Measurements from ENCODE around the gene FCAMR. TPM values are rescaled to one million over a fixed set of nuclear protein-coding genes. Genes with fewer than 3 reads are reported as not detected.

The FCAMR gene
- total RNA-seq, 1 donor from 2014 or later = not detected

DNA sequence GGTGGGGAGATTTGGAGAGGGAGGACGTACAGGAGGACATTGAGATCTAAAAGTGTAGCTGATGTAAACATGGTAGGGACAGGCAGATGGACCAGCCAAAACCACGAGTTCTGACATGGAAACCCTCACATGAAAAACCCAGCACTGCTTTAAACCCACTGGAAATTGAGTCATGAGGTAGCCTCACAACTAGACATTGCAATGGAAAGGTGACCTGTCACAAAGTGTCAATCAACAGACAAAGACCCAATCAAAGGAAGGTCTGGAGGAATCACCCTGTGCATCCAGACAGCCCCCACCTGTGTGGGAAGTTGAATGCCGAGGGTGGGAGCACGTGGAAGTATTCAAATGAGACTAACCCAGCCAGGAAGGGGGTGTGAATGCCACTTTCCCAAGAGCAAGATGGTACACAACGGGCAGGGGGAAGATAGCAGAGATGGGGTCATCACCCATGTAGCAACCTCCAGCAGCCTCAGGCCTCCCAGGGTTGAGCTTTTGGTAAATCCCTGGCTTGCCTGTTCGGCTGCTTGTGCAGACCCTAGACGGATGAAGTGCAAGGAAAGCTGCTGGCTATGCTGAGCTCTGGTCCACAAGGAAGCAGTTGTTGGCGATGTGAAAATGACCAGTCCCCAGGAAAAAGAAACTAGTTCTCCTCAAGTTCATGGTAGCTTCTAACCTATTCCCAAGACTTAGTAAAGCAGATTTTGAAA is 54.1 kb downstream of the FCAMR start:
- Mint-ChIP-seq H3K4me3 (ENCODE audit: unreplicated experiment) (no peak overlapping the region), H3K9me3 (ENCODE audit: unreplicated experiment) (peaks cover 2% of the 10 kb centered on the region), H3K27me3 (ENCODE audit: low read depth, unreplicated experiment) (peaks cover 65% of the 10 kb centered on the region), H3K36me3 (ENCODE audit: low read depth, unreplicated experiment) (no peaks in the 10 kb centered on the region), H3K4me1 (ENCODE audit: low read depth, unreplicated experiment) (no peaks in the 10 kb centered on the region), H3K27ac (ENCODE audit: unreplicated experiment) (no peak overlapping the region)
- no peak for FAIRE-seq
- no peak for DNase-seq (ENCODE audit: low read depth)
- H3K4me3 ChIP-seq (ENCODE audit: insufficient read depth, low read depth, low read length) = no peak overlapping the region
- H3K27me3 ChIP-seq (ENCODE audit: insufficient read depth, low read length) = peaks cover 17% of the 10 kb centered on the region
- TF ChIP-seq, protein P1, sequence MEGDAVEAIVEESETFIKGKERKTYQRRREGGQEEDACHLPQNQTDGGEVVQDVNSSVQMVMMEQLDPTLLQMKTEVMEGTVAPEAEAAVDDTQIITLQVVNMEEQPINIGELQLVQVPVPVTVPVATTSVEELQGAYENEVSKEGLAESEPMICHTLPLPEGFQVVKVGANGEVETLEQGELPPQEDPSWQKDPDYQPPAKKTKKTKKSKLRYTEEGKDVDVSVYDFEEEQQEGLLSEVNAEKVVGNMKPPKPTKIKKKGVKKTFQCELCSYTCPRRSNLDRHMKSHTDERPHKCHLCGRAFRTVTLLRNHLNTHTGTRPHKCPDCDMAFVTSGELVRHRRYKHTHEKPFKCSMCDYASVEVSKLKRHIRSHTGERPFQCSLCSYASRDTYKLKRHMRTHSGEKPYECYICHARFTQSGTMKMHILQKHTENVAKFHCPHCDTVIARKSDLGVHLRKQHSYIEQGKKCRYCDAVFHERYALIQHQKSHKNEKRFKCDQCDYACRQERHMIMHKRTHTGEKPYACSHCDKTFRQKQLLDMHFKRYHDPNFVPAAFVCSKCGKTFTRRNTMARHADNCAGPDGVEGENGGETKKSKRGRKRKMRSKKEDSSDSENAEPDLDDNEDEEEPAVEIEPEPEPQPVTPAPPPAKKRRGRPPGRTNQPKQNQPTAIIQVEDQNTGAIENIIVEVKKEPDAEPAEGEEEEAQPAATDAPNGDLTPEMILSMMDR (IDR thresholded peaks at IDR 0.05; ENCODE audit: insufficient read depth, low read depth, low read length) = no peak
- no peak for TF ChIP-seq EZH2 (IDR thresholded peaks at IDR 0.05; ENCODE audit: insufficient read depth, low read length)
- no peaks in the 10 kb centered on the region for H3K79me2 ChIP-seq (ENCODE audit: insufficient read depth, low read length)
- H3K36me3 ChIP-seq (ENCODE audit: insufficient read depth, low read length) = no peaks in the 10 kb centered on the region
- no peak overlapping the region for H3K27ac ChIP-seq (ENCODE audit: low read depth, low read length)
- H3K9me3 ChIP-seq (ENCODE audit: insufficient read depth, low read depth, low read length) = no peaks in the 10 kb centered on the region
- H4K20me1 ChIP-seq (ENCODE audit: insufficient read depth, low read length) = no peaks in the 10 kb centered on the region
- no peak overlapping the region for H3K9ac ChIP-seq (ENCODE audit: low read length)
- no peaks in the 10 kb centered on the region for H3K4me1 ChIP-seq (ENCODE audit: insufficient read depth, low read length)
- H2AFZ ChIP-seq (ENCODE audit: low read depth, low read length) = no peak overlapping the region
- no peak overlapping the region for H3K4me2 ChIP-seq (ENCODE audit: low read length)

DNA sequence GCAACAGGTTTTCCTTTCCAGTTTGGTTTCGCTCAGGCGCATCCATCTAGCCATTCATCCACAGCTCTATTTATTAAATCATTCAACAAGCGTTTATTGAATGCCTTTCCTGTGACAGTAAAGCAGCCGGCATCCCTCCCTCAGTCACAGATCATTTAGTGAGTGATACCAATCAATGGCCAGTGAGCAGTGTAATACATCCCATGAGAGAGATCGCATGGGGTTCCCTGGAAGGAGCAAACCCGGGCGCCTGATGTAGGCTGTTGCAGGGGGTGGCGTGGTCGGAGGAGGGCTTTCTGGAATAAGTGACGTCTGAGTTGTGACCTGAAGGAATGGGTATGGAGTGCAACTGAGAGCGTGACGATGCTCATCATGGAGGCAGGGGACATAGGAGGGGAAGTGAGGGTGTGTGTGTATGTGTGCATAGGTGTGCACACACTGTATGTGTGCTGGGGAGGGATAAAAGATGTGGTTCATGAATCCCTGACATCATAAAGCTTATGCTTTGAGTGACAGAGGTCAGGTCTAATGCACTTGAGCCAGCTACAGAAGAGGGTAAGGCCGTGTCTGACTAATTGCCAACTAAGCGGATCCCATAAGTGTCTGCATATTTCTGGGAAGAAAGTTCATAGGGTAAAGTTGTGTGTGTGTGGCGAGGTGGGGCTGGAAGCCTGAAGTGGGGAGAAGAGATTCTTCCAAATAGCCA is 55.1 kb downstream of the FCAMR start:
- FAIRE-seq = no peak
- H3K4me1 ChIP-seq (ENCODE audit: insufficient read depth, low read length) = no peaks in the 10 kb centered on the region
- no peak overlapping the region for H3K27ac ChIP-seq (ENCODE audit: low read depth, low read length)
- Mint-ChIP-seq H3K4me3 (ENCODE audit: unreplicated experiment) (no peak overlapping the region), H3K4me1 (ENCODE audit: low read depth, unreplicated experiment) (no peaks in the 10 kb centered on the region), H3K27ac (ENCODE audit: unreplicated experiment) (no peak overlapping the region), H3K27me3 (ENCODE audit: low read depth, unreplicated experiment) (peaks cover 60% of the 10 kb centered on the region), H3K9me3 (ENCODE audit: unreplicated experiment) (no peaks in the 10 kb centered on the region), H3K36me3 (ENCODE audit: low read depth, unreplicated experiment) (no peaks in the 10 kb centered on the region)
- no peak overlapping the region for H3K9ac ChIP-seq (ENCODE audit: low read length)
- no peak overlapping the region for H3K4me2 ChIP-seq (ENCODE audit: low read length)
- H3K27me3 ChIP-seq (ENCODE audit: insufficient read depth, low read length) = peaks cover 21% of the 10 kb centered on the region
- H3K4me3 ChIP-seq (ENCODE audit: insufficient read depth, low read depth, low read length) = no peak overlapping the region
- no peak for TF ChIP-seq EZH2 (IDR thresholded peaks at IDR 0.05; ENCODE audit: insufficient read depth, low read length)
- TF ChIP-seq, protein P1 (IDR thresholded peaks at IDR 0.05; ENCODE audit: insufficient read depth, low read depth, low read length) = no peak
- no peaks in the 10 kb centered on the region for H3K36me3 ChIP-seq (ENCODE audit: insufficient read depth, low read length)
- H3K79me2 ChIP-seq (ENCODE audit: insufficient read depth, low read length) = no peaks in the 10 kb centered on the region
- H3K9me3 ChIP-seq (ENCODE audit: insufficient read depth, low read depth, low read length) = no peaks in the 10 kb centered on the region
- no peaks in the 10 kb centered on the region for H4K20me1 ChIP-seq (ENCODE audit: insufficient read depth, low read length)
- no peak overlapping the region for H2AFZ ChIP-seq (ENCODE audit: low read depth, low read length)
- DNase-seq (ENCODE audit: low read depth) = no peak

Data from astrocyte (in vitro differentiated cells and primary cell).